HG02981 (cell line): Measurements from ENCODE around the gene GAB3.
A peak's percentile ranks its signal among the peaks of the same experiment; 100 is the strongest.

Experiments
- ATAC-seq: cut with Tn5 transposase; IDR thresholded peaks from one replicate; pipeline ENCODE4 v1.9.1; 2021; ENCODE audit warnings: mild to moderate bottlenecking, moderate library complexity; ENCODE audit not compliant: unreplicated experiment

GAB3 gene, protein sequence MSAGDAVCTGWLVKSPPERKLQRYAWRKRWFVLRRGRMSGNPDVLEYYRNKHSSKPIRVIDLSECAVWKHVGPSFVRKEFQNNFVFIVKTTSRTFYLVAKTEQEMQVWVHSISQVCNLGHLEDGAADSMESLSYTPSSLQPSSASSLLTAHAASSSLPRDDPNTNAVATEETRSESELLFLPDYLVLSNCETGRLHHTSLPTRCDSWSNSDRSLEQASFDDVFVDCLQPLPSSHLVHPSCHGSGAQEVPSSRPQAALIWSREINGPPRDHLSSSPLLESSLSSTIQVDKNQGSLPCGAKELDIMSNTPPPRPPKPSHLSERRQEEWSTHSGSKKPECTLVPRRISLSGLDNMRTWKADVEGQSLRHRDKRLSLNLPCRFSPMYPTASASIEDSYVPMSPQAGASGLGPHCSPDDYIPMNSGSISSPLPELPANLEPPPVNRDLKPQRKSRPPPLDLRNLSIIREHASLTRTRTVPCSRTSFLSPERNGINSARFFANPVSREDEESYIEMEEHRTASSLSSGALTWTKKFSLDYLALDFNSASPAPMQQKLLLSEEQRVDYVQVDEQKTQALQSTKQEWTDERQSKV

DNA sequence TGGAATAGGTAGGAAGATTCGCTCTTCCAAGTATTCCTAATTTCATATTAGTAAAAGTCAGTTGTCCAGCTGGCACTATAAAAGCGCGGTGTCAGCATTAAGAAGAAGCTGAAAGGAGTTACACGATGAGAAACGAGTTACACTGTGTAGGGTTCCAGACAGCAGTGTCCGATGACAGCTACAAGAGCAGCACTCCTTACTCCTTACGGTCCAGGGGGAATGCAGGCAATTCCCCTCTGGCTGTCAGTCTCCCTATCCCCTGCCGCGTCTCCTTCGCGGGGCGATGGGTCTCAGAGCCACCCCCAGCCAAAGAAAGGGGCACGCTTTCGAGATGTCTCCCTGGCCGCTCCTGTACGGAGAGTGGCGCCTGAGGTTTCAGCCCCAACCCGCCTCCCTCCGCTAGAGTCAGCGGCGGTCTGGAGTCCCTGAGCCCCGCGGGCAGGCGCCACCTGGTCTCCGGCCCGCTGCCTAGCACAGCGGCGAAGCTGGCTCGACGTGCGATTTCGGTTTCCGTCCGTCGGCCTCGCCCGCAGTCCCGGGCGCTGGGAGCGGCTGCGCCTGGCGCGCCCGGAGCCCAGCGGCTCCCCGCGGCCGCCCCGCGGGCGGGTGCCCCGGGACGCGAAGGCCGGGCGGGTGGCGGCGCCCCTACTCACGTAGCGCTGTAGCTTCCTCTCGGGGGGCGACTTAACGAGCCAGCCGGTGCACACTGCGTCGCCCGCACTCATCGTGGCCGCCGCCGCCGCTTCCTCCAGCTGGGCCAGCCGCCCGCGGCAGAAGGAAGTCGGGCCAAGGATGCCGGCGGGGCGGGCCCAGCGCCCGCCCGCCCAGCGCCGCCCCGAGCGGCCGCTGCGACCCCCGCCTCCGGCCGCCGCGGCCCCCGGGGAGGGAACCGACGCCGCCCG, at the start of gene GAB3:
Gene GAB3 (minus strand): TSS at position 777 of the 902 bp plus-strand sequence. CDS start 52 bp downstream, at position 725.
- ATAC-seq: peak; percentile 70

DNA sequence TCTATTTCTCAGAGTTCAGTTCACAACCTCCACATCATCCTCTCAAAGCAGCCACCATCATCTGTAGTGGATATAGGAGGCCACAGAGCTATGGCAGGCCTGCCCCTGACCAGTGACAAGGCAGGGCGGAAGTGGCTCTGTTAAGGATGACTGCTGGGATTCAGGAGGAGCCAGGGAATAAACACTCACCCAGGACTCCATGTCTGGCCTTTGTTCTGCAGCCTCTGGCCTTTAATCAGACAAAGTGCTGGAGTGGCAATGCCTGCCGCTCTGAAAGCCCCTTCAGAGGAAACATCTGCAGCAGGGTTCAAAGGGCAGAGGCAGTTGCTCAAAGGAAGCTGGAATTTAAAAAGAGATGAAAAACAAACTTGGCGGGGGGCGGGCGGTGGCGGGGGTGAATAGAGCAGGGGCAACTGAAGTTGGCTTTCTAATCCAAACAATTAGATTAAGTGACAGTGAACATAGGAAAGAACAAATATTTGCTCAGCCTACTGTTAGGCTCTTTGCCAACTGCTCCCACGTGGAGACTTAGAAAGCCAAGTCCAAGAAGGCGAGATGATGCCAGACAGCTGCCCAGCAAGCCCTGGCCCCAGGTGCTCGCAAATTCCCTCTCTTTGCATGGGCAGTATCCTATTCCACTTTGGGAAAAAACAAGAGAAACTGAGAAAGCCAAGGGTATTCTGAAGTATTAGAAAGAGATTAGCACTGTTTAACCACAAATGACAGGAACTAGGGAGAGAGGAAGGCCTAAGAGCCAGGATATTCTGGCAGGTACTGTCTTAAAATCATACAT, 48.9 kb upstream of the GAB3 start:
- no peak for ATAC-seq

DNA sequence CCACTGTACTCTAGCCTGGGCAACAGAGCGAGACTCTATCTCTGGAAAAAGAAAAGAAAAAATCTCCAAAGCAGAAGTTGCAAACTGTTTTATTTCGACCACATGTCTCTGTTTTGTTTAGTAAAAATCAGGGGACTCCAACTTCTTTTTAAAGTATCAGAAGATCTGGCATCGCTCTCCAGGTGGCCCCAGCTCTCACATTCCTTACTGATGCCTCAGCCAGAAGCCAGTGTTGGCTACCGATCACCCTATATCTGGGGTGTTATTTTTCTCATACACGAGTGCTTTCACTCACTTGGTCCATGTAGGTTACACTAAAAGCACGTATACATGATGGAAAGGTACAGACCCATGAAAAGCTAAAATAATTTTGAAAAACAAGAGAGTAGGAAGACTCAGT, 46.1 kb upstream of the GAB3 start:
- no peak for ATAC-seq

DNA sequence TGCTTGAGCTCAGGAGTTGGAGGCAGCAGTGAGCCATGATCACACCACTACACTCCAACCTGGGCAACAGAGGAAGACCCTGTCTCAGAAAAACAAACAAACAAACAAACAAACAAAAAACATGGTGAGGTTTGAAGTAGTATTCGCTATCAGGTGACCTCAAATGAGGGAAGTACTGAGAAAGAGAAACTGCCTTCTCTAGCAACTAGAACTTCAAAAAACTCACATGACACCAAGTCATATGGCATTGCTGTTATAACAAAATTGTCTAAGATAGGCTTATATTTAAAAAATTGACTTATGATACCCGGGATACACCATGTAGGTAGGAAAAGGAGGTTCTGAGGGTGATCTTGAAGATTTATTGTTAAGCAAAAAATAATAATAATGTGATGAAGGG, 44.1 kb upstream of the GAB3 start:
- ATAC-seq: no peak

DNA sequence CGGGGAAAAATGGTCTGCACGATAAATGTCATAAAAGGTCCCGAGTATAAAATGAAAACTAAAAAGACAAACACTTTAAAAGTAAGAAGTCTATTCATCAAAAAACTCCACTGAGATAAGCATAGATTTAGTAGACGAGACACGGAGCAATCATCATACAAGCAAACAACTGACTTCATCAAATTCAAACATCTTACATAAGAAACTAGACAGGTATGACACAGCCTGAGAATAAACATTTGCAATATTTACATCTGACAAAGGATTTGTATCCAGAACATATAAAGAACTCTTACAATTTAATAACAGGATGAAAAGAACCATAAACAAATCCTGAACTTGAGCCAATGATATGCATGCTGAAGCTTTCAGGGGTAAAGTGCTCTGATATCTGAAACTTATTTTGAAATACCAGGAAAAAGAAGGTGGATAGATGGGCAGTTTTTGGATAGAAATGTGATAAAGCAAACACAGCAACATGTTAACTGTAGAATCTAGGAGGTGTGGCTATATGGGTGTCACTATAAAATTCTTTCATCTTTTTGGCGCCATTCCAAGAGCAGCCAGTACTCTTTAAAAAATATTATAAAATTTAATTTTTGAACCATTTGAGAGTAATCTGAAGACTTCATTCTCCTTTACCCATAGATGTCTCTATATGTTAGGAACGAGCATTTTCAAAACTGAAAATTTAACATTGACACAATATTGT, 42.4 kb upstream of the GAB3 start:
- ATAC-seq: no peak

DNA sequence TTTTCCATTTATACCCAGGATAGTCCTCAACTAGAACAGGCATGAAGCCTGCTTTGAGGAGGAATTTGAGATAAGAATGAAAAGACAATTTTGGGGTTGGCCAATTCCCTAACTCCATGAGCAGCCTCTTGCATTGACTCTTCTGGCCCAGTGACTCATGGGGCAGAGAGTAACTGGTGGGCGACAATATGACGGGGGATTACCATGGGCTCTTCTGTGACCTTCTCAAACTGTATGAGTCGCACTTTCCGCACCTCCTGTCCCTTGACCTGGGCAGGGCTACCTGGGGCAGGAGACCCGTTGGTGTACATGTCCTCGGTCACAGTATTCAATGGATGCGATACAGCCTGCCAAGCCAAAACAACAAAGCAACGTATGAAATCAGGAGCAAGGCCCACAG, 41.1 kb upstream of the GAB3 start:
- no peak for ATAC-seq

DNA sequence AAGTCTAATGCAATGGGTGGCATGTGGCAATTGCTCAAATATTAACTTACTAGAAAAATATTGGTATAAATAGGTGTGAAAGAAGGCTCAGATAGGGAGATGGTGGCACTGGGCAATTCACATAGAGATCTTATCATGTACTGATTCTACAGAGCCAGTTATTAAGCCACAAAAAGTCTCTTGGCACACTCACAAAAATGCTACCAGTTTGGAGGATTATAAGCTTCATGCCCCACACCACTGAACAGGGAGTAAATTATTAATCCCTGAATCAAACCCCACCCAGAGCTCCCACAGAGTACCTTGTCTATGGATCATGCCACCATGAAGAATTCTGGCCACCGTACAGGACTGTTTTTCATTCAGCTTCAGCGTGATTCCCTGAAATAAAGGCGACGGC, 40.6 kb upstream of the GAB3 start:
- no peak for ATAC-seq

DNA sequence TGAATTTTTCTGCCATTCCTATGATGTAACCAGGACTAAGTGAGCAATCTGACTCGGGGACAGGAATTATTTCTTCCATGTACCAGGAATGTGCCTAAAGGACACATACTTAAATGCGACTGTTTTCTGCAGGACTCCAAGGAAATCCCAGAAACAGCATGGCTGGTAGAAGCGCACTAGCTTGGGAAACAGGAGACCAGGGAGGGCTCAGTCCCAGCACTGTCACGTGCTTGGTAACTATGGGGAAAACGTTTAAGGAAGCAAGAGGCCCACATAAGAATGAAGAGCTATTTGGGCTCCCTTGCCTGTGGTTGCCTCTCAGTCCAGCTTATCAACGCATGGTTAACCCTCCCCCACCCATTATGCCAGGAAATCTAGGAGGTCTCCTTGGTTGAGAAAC, 34.8 kb upstream of the GAB3 start:
- no peak for ATAC-seq

DNA sequence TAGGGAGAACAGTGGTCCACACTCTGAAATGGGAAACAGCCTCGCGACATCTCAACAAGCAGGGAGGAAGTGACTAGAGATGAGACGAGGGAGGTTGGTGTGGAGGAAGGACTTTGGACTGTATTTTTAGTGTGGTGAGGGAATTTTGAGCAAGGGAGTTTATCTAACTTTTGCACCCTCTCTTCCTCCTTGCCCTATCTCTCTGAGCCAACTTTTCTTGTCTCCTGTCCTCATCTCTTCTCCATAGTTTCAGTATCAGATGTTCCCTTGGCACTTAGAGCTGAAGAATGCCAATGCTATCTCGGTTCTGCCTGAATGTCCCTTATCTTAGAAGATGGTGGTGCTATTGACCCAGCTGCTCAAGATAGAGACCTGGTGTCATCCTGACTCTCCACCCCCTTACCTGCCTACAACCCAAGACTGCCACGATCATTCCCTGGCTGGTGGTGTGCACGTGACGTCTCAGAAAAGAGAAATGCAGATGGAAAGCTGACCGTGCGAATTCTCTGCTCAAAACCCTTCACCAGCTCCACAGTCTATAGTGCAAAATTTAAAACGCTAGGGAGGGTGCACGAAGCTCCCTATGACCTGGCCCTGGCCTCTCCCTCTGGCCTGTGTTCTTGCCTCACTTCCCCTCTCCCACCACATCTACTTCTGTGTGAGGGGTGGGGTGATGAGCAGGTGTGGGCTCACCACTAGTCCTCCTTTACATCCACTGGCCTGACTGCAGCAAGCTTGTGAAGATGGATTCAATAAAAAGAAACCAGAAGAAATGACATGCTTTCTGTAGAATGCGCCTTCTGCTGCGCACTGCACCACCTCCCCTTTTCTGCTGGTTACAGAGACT, 33.5 kb upstream of the GAB3 start:
- ATAC-seq: no peak

DNA sequence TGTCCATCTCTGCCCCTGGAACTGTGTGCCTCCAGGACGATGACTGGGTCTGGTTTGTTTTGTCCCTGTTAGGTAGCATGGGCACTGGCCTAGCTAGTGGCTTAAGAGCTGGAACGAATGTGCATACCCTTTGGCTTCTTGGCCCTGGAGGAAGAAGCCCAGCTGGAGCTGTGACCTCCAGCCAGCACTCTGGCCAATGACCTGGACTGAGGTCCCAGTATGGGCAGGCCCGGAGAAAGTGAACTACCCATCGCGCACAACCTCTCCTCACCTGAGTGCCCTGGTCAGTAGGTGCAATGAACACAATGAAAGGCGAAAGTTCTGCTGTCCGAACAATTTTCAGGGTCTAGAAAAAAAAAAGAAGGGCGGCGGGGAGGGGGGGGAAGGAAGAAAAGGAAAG, 30.1 kb upstream of the GAB3 start:
- no peak for ATAC-seq

DNA sequence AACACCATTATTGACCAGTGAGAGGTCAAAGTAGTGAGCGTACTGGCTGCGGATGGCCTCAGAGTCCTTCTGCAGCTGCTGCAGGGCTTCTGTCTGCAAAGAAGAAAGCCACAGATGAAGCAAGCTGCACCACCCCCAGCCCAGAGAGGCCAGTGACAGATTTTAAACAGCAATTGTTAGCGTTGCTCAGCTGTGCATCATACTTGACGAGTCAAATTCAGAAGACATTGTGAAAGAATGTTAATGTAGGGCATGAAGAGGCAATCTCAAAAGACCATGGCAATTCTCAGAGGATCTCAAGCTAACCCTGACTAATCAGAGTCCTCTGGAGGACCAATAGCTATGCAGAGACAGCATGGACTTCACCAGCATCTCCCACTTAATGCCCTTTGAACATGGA, 28.4 kb upstream of the GAB3 start:
- ATAC-seq: no peak

DNA sequence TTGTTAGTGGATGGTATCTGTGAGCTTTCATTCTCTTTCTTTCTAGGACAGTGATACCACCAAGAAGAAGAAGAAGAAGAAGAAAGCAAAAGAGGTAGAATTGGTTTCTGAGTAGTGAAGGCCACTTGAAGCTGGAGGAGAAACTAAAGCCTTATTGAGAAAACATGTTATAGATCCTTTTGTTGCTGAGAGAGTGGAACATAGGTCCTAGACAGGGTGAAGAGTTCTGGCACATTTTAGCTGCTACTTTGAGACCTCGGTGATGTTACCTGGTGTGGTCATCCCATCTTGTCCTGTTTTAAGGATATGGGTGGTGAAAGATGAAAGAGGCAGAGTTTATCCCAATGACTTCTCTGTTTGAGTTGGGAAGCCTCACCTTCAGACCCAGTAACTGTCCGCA, 25.9 kb upstream of the GAB3 start:
- ATAC-seq: no peak

DNA sequence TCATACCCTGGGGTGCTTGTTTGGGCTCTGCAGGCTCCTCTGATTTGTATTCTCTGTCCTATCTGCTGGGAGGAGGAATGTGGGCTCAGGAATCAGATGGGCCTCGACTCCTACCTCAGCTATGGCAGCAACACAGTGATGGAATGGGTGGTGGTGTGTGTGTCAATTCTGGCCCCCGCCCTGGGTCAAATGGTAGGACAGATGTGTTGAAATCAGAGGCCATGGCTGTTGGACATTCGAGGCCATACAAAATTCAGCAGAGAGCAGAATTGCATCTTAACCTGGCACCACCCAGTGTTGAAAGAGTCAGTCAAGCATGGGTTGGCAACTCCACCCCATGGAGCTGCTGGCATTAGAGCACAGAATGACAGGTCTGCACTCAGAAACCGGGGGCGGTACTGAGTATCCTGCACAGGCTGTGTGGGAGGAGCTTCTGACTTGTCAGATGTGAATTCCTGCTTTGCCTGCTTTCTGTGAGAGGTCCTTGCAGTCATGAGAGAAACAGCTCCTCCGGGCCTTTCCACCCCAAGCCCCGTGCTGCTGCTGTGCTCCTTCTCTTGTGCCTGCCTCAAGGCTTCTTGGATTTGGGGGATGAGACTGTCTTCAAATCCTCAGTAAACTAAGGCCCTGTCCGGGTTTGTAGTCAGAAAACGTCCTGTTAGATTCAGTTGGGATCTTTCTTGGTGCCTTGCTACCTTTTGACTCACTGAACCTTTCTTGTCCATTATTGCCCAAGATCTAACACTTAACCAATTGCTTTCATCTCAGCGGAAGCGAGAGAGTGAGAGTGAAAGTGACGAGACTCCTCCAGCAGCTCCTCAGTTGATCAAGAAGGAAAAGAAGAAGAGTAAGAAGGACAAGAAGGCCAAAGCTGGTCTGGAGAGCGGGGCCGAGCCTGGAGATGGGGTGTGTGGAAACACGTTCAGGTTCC, 24.8 kb upstream of the GAB3 start:
- no peak for ATAC-seq

DNA sequence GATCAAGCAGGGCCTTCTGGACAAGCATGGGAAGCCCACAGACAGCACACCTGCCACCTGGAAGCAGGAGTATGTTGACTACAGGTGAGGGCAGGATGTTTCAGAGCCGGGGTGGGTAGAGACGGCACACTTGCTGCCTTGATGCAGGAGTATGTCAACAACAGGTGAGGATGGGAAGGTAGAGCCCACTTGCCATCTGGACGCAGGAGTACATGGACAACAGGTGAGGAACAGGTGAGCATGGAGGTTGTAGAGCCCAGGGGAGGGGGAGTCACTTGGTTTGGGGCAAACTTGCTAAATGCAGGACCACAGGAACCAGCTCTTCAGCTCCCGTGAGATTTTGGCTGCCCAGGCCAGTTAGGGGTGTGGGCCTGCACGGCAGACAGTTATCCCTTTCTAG, 23.7 kb upstream of the GAB3 start:
- no peak for ATAC-seq

DNA sequence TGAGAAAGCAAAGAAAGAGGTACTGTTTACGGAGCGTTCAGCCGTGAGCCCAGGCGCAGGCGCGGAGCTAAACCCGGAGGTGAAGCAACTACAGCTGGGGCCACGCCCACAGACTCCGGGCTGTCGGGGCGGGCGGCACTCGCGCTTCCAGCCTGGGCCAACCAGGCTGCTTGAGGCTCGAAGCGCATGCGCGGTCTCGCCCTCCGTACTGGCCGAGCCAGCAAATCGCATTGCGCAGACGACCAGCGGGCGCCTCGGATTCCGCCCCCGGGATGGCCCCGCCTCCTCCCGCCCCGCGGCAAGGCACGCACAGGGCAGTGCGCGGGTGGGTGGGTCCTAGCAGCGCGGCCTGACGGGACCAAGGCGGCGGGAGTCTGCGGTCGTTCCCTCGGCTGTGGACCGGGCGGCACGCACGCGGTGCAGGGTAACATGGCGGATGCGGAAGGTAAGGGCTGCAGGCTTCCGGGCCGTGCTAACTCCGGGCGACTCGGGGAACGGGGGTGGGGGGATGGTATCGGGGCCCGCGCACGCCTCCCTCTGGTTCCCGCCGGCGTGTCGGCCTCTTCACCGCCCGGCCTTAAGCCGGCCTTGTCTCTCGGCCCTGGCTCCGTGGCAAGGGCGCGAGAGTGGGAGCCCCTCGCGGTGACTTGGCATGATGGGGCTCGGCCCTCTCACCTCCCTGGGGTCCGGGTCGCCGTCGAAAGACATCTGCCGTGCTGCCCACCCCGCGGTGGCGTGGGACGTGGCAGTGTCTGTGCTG, 11.8 kb upstream of the GAB3 start, which contains the start of gene DKC1:
Gene DKC1 (plus strand): TSS at position 328 of the 760 bp plus-strand sequence. CDS start 102 bp downstream, at position 430.
- peak; percentile 87 for ATAC-seq

DNA sequence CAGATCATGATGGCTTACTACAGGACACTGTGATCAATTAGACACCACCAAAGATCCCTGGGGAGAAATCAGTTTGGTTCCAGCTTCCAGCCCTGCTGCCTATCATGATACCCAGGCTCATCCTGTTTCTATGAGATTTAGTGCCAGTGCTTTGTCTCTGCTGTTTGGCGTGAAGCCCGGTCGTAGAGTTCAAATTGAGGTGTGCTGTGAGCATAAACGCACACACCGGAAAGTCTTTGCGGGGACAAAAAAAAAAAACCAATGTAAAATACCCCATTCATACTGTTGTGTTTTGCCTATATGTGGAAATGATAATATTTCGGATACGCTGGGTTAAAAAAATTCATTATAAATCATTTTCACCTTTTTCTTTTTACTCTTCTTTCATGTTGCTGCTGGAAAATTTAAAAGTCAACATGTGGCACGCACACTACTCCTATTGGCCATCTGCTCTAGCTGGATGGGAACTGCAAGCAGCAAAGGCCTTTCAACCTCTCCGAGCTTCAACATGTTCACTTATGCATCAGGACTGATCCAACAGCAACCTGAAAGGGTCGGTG, 11.2 kb upstream of the GAB3 start:
- no peak for ATAC-seq

DNA sequence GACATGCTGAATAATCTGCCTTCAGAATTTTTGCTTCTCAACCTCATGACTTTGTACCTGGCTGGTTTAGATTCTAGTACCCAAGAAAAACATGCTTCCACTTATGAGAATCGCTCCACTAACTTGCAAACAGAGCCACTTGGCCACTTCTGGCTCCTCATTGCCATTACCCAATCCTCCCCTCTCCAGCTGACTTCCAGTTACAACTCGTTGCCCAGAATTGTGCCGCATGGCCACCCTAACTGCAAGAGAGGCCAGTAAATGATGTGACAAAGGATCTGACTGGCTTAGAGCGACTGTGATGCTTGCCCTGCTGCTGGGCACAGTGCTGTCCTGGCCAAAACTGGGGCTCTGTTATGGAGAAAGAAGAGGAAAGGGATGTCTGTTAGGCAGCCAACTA, 7.8 kb upstream of the GAB3 start:
- ATAC-seq: no peak
